T-helper 22 cell (primary cell): ENCODE results near the gene POU2AF2.
"Not testable (repeated sequence)": the region's sequence is repeated elsewhere in the genome, so short reads cannot be mapped to it uniquely, and the experiment has no call there.

Experiments used
- DNase-seq: peaks from one replicate; pipeline ENCODE4 v3.0.0-alpha.2; 2020; ENCODE audit warnings: low read depth

The POU2AF2 gene

DNA sequence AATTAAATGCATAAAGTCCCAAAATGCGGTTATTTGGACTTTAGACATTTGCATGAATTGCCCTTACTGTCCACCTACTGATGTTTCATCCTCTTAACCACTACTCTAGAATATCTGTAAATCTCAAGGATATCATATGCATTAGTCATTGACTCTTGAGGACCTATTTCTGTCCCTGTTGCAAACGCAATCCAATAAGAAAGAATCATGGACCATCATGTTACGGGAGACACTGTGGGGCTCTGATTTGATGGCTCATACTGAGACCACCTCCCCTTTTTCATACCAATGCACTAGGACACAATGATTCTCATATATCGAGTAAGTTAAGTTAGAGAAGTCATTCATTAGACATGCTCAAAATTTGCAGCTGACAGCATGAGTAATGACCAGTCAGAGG is 14.4 kb downstream of the POU2AF2 start:
- DNase-seq: no peak

DNA sequence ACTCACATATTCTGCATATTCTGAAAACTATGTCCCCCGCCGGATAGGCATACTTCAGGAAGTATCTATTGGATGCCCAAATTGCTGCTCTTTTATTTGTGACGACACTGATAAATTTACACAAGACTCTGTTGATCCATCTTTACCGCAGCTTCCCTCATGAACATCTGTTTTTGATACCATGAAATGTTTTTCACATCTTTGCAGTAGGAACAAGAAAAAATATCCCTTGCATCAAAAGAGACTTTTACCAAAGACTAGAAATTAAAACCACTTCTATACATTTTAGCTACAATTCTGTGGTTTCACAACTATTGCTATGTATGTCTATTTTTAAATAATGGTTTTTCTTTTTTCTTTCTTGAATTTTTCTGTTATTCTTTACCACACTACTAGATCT is 15.3 kb downstream of the POU2AF2 start:
- DNase-seq: no peak

DNA sequence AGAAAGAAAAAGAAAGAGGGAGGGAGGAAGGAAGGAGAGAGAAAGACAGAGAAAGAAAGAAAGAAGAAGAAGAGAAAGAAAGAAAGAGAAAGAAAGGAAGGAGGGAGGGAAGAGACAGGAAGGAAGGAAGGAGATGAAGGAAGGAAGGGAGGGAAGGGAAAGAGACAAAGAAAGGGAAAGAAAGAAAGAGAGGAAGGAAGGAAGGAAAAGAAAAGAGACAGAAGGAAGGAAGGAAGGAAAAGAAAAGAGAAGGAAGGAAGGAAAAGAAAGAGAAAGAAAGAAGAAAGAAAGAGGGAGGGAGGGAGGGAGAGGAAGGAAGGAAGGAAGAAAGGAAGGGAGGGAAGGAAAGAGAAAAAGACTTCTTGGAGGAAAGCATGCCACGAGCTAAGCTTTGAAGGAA is 19.1 kb downstream of the POU2AF2 start:
- no peak for DNase-seq

DNA sequence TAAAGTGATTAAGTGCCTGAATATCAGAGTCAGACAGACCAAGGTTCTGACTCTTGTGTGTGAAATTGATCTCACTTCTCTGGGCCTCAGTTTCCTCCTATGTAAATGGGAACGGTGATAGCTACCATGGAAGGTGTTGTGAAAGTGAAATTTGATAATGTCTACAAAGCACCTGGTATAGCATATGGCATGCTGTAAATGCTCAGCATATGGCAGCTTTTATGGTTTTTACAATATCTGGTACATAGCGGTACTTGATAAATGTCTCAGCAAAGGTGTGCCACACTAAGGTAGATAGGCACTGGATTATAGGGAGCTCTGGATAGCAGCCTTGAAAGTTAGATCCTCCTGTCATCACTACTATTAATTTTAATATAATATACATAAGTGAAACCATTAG is 19.9 kb downstream of the POU2AF2 start:
- DNase-seq: no peak

DNA sequence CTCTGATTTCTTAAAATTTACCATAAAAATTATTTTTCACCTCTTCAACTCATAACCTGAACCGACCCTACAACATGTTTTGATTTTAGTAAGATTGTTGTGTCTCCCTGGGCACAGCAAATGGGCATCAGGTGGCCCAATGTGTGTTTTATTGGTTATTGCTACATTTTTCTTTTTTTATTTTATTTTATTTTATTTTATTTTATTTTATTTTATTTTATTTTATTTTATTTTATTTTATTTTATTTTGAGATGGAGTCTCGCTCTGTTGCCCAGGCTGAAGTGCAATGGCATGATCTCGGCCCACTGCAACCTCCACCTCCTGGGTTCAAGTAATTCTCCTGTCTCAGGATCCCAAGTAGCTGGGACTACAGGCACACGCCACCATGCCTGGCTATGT is 22.8 kb downstream of the POU2AF2 start:
- not testable (repeated sequence) for DNase-seq

DNA sequence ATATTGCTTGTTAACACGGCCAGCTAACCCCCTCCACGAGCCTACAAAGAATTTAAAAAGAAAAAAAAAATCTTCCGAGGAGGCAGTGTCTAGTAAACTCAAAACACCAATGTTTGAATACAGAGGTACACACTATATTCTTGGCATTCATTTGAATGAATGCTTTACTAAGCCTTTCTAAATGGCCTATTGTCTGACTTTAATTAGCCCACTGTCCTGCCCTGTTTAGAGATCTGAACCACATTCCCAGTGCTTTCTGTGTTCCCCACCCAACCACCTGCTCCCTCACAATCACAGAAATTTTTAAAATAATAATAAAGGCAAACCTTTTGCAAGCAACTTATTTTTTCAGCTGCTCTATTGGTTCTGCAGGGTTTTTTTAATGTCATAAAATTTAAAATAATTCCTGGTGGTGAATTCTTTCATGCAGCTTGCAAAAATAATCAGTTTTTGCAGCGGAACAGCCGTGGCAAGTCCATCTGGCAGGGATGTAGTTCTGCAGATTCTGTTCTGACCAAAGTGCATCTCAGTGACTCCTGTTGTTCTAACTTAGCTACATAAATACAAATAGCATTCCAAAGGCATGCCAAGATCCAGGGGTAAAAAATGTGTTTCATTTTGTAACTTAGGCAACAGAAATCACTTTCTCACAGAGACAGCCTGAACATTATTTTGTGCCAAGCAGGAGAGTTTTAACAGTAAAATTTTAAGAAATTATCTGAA is 23.8 kb downstream of the POU2AF2 start:
- no peak for DNase-seq

DNA sequence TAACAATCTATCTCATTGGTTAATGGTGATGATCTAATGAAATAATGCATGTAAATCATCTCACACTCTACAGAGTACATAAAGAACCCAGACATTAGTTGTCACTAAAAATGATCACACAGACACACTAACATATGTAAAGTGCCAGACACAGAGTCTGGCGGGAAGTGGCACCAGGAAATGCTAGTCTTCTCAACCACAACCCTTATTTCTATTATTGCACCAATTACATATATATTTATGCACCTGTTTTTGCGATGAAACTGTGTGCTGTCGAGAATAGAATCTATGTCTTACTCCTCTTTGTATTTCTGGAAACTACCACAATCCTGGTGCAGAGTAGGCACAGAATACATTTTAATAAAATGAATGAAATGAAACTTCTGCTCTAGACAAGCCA is 26.9 kb downstream of the POU2AF2 start:
- no peak for DNase-seq

DNA sequence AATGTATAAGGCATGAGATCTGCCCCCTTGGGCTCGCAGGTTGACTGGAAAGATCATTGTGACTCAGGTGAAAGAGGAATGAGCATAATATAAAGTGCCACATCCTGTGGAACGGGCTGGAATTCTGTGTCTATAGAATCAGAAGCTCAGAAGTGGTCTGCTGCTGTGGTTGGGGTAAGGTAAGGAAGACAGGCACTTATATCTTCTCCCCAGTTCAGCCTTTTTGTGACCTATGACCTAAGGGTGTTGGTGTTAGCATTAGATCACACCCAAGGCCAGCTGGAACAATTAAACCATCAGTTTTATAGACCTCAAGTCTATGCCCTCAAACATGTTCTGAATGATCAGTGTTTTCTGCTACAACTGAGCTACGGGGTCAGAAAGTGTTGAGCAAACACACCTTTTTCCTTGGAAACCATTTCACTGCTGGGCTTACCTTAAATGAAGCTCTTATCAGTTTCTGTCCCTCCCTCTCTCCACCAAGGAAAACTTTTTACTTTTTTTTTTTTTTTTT is 37.1 kb downstream of the POU2AF2 start:
- no peak for DNase-seq

DNA sequence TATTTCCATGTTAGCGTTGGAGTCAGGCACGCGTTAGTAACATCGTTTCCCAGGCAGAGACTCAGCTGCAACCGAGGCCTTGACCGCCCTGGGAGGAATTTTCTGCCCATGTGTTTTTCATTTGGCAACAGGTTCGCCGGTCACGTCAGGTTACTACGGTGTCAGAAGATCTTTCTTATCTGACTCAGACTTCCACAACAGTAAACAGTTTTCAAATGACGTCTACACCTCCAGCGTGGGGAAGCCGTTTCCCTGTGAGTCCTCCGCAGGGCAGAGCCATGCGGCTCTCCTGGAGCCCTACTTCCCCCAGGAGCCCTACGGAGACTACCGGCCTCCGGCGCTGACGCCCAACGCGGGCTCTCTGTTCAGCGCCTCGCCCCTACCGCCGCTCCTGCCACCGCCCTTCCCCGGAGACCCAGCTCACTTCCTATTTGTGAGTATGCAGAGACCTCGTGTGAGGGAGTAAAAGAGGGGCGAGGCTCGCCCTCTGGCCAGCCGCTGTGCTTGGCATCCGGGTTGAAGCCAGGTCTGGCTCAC is 38.5 kb downstream of the POU2AF2 start:
- no peak for DNase-seq

DNA sequence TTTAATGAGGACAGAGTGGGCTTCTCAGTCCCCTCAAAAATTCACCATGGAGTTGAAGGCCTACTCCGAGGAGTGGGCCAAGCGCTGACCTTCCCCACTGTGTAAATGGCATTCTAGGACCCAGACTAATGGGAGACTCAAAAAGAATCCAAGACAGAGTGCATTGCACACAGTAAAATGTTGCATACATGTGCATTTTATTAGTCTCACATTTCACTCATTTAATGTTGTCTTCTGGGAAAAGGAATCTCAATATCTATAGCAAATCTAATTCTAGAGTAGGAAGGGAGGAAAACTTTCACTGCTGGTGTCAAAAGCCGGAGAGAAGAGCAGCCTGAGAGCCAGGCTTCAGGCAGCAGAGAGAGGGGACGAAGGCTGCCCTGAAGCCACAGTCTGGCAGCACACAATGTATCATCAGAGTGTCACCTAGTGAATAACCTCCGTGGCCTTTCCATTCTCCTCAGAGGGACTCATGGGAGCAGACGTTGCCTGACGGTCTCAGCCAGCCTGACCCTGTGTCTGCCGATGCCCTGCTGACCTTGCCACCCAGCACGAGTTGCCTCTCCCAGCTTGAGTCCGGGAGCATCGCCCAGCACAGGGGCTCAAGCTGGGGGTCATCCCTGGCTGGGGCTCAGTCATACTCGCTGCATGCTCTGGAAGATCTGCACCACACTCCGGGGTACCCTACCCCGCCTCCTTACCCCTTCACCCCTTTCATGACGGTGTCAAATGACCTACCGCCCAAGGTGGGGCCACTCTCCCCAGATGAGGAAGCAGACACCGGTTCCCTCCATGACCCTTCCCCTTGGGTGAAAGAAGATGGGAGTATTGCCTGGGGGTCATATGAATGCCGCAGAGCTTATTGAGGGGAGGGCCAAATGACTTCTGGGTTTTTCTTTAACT is 39.9 kb downstream of the POU2AF2 start:
- no peak for DNase-seq

DNA sequence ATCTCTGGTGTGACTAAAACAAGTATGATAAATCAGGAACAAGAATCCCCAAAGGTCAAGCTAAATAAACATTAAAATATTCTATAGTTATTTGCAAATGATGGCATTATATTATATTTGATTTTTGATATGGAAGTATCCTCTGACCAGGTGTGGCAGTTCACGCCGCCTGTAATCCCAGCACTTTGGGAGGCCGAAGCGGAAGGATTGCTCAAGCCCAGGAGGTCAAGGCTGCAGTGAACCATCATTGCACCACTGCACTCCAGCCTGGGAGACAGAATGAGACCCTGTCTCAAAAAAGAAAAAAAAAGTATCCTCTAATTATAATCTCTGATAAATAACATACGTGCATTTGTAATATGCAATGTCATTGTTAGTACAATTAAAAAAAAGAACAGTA is 46.2 kb downstream of the POU2AF2 start:
- no peak for DNase-seq

DNA sequence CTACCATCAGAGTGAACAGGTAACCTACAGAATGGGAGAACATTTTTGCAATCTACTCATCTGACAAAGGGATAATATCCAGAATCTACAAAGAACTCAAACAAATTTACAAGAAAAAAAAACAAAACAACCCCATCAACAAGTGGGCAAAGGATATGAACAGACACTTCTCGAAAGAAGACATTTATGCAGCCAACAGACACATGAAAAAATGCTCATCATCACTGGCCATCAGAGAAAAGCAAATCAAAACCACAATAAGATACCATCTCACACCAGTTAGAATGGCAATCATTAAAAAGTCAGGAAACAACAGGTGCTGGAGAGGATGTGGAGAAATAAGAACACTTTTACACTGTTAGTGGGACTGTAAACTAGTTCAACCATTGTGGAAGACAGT is 46.9 kb downstream of the POU2AF2 start:
- not testable (repeated sequence) for DNase-seq

DNA sequence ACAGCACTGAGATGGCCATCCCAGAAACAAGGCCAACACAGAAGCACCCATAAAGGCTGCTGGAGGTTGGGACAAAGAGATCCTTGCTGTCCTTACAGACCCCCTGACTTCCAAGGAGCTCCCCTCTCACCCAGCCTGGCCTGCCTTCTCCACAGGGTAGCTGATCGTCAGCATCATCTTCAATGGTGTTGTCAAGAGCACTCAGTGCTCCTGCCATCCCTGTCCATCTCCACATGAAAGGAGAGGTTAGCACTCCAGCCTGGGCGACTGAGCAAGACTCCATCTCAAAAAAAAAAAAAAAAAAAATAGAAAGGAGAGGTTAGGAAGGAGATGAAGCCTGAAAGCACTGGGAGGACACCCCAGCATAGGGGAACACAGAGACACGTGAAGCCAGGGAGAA is 50.7 kb downstream of the POU2AF2 start:
- DNase-seq: no peak

DNA sequence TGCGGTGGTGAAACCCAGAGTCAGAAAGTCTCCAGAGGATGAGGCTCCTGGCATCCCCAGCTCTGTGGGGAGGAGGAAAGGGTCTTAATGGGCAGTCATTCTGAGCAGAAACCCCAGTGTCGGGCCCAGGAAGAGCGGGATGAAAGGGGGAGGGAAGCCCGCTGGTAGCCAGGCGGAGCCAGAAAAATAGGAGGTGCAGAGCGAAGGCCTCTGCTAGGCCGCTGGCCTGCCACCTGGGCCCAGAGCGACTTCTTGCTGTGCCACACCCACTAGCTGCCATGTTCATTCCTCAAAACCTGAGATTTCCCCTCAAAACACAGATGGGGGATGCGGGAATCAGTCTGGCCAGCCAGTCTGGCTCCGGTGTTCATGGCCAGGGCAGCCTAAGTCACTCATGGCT is 52.2 kb downstream of the POU2AF2 start:
- no peak for DNase-seq

DNA sequence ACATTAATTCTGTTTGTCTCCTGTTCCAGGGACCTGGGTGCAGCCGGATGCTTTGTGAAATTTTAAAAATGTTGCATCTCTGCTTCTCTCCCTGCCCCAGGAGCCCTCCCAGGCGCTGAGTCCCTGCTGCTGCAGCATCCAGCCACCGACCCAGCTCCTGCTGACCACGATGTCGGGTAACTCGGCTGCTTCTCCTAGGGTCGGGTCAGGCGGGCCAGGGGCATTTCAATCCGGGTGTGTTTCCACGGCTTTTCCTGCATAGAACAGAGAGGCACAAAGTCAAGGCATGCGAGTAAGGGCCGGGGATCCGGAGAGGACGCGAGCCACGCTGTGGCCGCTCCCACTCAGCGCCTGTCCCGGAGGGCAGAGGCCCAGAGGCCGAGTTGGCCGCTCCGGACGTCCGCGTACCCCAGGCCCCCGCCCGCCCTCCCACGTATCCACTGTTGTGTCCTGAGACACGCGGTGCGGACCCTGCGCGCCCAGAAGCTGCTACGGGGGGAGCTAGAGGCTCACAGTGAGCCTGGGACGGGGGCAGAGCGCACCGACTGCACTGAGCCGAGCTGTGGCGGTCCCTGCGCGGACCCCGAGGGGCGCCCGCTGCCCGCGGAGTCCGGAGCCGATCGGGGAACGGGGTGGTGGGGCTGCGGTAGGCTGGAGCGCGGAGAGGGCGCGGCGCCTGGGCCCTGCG is 53.0 kb downstream of the POU2AF2 start, which contains the start of gene POU2AF3:
TSS of gene POU2AF3 (plus strand) at position 134 of the 688 bp plus-strand sequence. CDS start at position 170, 36 bp downstream.
- DNase-seq: no peak

DNA sequence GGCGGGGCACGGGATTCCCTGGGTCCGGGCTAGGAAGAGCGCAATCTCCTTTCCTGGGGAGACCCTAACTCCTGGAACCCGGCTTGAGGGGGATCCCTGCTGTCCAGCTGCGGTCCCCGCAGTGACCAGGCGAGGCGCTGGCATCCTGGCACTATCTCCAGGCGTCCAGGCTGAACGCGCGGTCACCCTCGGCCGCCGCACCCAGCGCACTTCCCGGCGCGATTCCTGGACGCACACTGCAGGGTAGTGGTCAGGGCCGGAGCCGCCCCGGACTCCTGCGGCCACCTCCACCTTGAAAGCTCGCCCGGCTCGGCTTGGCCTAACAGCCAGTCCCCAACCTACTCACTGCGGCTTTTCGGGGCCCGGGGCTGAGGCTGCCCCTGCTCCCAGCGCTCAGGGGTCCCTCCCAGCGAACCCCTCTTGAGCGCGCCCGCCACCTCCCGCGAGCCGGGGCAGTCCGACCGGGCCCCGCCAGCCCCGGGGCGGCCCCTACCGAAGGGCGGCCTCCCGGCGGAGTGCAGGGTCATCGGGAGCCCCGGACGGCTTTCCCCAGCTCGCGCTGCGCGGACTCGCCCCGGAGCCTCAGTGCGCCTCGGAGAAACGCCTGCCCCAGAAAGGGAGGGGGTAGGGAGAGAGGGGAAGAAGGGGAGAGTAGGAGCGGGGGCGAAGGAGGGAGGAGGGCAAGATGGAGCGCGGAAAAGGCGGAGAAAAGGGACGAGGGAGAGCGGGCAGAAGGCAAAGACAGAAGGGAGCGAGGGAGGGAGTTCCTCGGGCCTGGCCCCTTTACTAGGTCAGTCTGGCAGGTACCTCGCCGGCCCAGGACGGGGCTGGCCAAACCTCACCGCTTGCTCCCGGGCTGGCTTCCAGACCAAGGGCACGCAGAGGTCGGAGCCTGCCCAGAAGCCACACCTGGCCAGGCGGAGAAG is 53.8 kb downstream of the POU2AF2 start:
- DNase-seq: no peak

DNA sequence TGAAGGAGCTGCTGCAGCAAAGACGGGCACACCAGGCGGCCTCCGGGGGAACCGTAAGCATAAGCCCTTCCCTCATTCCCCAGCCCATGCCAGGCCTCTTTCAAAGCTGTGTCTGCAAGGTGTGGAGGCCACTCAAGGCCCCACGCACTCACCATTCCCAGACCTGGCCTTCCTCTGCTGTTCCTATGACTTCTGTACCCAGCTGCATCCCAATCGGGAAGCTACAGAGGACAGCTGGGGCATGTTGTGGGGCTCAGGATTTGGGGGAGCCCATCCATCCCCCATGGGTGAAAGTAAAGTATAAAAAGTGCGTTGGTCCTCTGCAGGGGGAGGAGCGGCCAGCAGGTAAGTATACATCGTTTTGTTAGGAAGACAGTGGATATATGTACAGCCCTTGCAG is 55.0 kb downstream of the POU2AF2 start:
- DNase-seq: no peak

DNA sequence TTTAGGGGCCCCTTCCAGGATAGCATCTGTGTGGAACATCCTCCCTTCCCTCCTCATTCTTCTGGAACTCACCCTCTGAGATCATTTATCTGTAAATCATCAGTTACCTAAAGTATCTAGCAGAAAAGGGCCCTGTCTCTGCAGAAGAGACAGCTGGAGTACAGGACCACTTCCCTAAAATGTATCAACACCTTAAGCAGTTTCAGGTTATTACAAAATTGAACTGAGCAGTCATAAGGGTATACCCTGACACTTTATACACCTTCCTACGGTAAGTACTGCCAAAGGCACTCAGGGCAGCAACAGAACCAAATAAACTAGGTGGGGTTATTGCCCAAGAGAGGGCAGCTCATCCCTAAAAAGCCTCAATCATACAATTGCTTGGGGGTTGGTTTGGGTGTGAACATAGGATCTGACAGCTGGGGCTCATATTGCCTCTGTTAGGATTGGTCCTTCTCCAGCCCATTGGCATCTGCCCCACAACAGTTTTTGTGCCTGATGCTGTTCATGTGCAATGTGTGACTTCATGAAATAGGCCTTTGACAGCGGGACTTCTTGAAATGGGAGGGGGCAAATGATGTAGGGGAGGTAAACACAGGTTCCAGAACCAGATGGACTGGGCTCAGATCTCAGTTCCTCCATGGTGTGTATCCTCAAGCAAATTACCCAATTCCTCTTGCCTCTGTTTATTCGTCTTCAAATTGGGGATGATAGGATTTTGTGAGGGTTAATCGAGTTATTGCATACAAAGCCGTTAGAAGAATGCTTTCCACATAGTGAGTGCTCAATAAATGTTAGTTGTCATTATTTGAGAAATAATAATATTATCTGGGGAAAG is 55.7 kb downstream of the POU2AF2 start:
- no peak for DNase-seq

DNA sequence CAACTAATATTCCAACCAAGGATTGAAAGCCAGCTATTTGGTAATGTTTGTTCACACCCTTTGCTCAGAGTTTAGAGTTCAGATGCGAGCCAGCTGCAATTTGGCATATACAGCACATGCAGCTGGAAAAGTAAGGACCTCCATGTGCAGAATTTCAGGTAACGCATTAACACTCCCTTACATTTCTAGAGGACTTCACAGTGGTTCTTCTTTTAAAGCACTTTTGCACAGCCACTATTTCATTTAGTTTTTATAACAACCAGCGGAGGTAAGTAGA is 56.3 kb downstream of the POU2AF2 start:
- DNase-seq: no peak

DNA sequence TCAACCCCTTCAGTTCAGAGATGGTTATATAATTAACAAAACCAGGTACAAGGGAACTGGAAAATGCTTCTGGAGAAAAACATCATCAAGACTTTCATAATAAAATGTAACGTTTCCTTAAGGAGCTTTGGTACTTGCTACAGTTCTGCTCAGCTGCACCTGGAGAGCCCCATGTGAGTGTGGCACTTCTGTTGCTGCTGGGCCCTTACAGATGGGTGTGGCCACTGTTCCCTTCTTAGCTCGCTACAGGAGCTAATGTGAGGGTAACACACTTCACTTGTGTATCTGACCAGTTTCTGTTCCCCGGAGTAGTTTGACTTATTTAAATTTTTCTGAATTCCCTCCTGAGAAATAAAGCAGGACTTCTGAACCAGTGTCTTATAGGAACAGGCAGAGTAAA is 56.8 kb downstream of the POU2AF2 start:
- no peak for DNase-seq
